Mucosa of rectum (tissue), 2 donors: ENCODE data around the gene PDGFRB.

Experiments
- H3K27ac ChIP-seq, 2 donors: one replicate each; pipeline ENCODE4 v1.7.0; 2013; ENCODE audit warnings: inconsistent platforms in 2 of 2, low read depth in 2 of 2, low read length in 2 of 2
- H3K27me3 ChIP-seq, 2 donors: one replicate each; pipeline ENCODE4 v1.7.0; 2013; ENCODE audit warnings: low read length in 2 of 2; ENCODE audit not compliant: control insufficient read depth in 2 of 2, insufficient read depth in 2 of 2
- H3K36me3 ChIP-seq, 2 donors: one replicate each; pipeline ENCODE4 v1.7.0; 2013; ENCODE audit warnings: low read length in 2 of 2; ENCODE audit not compliant: control insufficient read depth in 2 of 2, insufficient read depth in 2 of 2
- H3K4me1 ChIP-seq, 2 donors: one replicate each; pipeline ENCODE4 v1.7.0; 2013; ENCODE audit warnings: low read length in 2 of 2, mild to moderate bottlenecking in 1 of 2; ENCODE audit not compliant: control insufficient read depth in 2 of 2, insufficient read depth in 2 of 2
- H3K4me3 ChIP-seq, 2 donors: one replicate each; pipeline ENCODE4 v1.7.0; 2013; ENCODE audit warnings: low read length in 2 of 2
- H3K9ac ChIP-seq, 2 donors: one replicate each; pipeline ENCODE4 v1.7.0; 2013; ENCODE audit warnings: low read length in 2 of 2, low read depth in 1 of 2, mild to moderate bottlenecking in 1 of 2
- H3K9me3 ChIP-seq, 2 donors: one replicate each; pipeline ENCODE4 v1.7.0; 2013; ENCODE audit warnings: low read length in 2 of 2; ENCODE audit not compliant: control insufficient read depth in 2 of 2
- donor health status: healthy.
- donor health status: Normal muscosa, but diverticular disease.

The PDGFRB gene

DNA sequence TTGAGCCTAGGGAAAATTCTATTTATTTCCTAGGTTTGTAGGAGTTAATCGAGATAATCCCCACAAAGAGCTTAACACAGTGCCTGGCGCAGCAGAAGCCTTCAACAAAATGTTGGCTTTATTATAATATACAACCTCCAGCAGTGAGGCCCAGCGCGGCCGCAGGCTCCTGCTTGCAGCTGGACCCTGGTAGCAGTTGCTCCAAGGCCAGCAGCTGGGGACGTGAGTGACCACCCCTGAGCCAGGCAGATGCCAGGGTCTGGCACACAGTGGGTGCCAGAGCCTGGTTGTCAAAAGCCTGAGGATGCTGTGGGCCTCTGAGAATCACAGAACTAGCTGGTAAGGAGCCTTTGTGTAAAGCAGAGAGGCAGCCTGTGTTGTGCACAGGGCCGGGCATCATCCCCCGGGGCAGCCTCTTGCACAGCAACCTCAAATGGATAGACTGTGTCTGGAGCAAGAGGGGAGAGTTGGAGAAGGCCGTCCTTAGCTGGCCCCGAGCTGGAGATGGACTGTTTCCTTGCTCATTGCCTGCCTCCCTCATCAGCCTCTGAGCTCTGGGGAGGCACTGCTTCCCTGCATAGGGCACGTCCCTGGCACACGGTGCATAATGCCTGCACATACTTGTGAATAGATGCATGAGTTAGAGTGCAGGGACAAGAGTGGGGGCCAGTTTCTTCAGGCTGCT, 86.5 kb downstream of the PDGFRB start:
- Histone ChIP-seq H3K4me3 (no peak overlapping the region), H3K36me3 (no peaks in the 10 kb centered on the region), H3K4me1 (no peaks in the 10 kb centered on the region), H3K9me3 (no peaks in the 10 kb centered on the region), H3K27ac (no peak overlapping the region), H3K9ac (no peak overlapping the region), H3K27me3 (no peaks in the 10 kb centered on the region)

GRCh38 chr5:150068472-150068871, 87.2 kb downstream of the PDGFRB start:
- no peak overlapping the region for H3K9ac ChIP-seq
- H3K36me3 ChIP-seq: no peaks in the 10 kb centered on the region
- H3K27ac ChIP-seq: no peak overlapping the region
- H3K9me3 ChIP-seq: no peaks in the 10 kb centered on the region
- H3K4me1 ChIP-seq: no peaks in the 10 kb centered on the region
- H3K4me3 ChIP-seq: no peak overlapping the region
- no peaks in the 10 kb centered on the region for H3K27me3 ChIP-seq

DNA sequence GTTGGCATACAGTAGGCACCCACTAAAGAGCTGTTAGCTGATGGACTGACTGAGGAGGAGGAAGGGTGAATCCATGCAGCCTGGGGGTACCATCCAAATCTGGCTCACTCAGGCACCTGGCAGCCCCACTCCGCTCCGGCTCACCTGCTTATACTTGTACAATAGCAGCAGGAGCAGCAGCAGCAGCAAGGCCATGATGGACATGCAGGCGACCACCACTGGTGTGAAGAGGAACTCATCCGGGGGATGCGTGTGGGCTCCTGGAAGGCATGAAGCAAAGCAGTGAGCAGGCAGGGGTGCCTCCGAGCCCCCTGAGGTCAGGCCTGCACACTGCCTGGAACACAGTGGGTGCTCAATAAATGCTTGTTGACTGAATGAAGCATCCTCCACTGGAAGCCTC, 87.6 kb downstream of the PDGFRB start:
- H3K9me3 ChIP-seq: no peaks in the 10 kb centered on the region
- H3K4me3 ChIP-seq: no peak overlapping the region
- H3K27ac ChIP-seq: no peak overlapping the region
- H3K4me1 ChIP-seq: no peaks in the 10 kb centered on the region
- no peaks in the 10 kb centered on the region for H3K36me3 ChIP-seq
- no peak overlapping the region for H3K9ac ChIP-seq
- no peaks in the 10 kb centered on the region for H3K27me3 ChIP-seq

DNA sequence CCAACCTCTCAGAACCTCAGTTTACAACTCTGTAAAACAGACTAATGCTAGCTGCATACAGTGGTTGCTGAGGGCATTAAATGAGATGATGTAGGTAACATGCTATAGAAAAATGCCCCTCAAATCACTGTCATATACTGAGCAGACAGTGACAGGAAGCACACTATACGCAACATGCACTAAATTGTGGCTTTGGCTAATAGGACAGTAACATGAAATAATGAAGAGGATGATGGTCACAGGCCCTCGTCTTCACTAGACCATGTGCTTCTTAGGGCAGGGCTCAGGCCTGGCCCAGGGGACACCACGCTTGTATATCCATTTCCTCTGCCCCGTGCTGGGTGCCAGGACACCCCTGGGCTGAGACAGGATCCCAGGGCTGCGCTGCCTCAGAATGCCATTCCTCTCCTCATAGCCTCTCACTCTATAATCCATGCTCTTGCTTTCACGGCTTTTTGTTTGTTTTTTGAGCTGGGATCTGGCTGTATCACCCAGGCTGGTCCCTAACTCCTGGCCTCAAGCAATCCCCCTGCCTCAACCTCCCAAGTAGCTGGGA, 88.2 kb downstream of the PDGFRB start:
- H3K9ac ChIP-seq: no peak overlapping the region
- H3K4me3 ChIP-seq: no peak overlapping the region
- H3K36me3 ChIP-seq: no peaks in the 10 kb centered on the region
- H3K27ac ChIP-seq: peak overlapping the region in 1 of 2 donors; percentile 23
- H3K27me3 ChIP-seq: no peaks in the 10 kb centered on the region
- H3K4me1 ChIP-seq: no peaks in the 10 kb centered on the region
- no peaks in the 10 kb centered on the region for H3K9me3 ChIP-seq

- Histone ChIP-seq H3K4me3 (no peak overlapping the region), H3K9ac (no peak overlapping the region), H3K27me3 (no peaks in the 10 kb centered on the region), H3K4me1 (no peaks in the 10 kb centered on the region), H3K36me3 (no peaks in the 10 kb centered on the region), H3K27ac (no peak overlapping the region), H3K9me3 (no peaks in the 10 kb centered on the region)
Measured at GRCh38 chr5:150066901-150067396, 88.7 kb downstream of the PDGFRB start.

GRCh38 chr5:150066436-150066835, 89.2 kb downstream of the PDGFRB start:
- H3K27ac ChIP-seq: no peak overlapping the region
- H3K36me3 ChIP-seq: no peaks in the 10 kb centered on the region
- H3K4me1 ChIP-seq: no peaks in the 10 kb centered on the region
- H3K9me3 ChIP-seq: no peaks in the 10 kb centered on the region
- H3K4me3 ChIP-seq: no peak overlapping the region
- no peaks in the 10 kb centered on the region for H3K27me3 ChIP-seq
- no peak overlapping the region for H3K9ac ChIP-seq

- no peaks in the 10 kb centered on the region for H3K36me3 ChIP-seq
- H3K27me3 ChIP-seq: no peaks in the 10 kb centered on the region
- no peak overlapping the region for H3K9ac ChIP-seq
- no peaks in the 10 kb centered on the region for H3K4me1 ChIP-seq
- peak overlapping the region in 1 of 2 donors; percentile 16 for H3K27ac ChIP-seq
- no peak overlapping the region for H3K4me3 ChIP-seq
- H3K9me3 ChIP-seq: no peaks in the 10 kb centered on the region
Measured at GRCh38 chr5:150065886-150066285, 89.8 kb downstream of the PDGFRB start.

GRCh38 chr5:150065346-150065745, 90.3 kb downstream of the PDGFRB start:
- Histone ChIP-seq H3K27me3 (no peaks in the 10 kb centered on the region), H3K4me3 (no peak overlapping the region), H3K9me3 (no peaks in the 10 kb centered on the region), H3K9ac (no peak overlapping the region), H3K4me1 (no peaks in the 10 kb centered on the region), H3K27ac (peak overlapping the region in 1 of 2 donors; percentile 16), H3K36me3 (no peaks in the 10 kb centered on the region)

DNA sequence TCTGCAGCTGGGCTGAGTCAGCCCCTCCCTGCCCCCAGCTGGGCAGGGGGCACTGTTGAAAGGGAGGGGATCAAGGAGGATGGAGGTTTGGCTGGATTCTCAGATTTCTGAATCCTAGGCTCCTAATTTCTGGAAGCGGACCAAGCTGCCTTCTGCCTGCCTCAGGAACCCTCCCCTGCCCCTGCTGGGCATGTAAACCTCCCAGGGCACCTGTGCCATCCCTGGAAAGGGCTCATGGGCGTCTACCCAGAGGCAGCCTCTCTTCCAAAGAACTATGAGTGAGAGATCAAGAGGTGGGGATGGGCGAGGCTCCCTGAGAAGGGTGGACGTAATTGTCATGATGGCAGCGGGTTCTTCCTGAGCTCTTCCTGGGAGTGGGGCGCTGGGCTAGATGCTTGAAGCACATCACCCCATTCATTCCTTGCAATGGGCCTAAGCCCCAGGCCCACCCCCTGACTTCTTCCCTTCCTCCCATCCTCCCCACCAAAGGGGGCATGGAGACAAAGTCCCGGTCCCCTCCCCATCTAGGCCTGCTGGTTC, 90.9 kb downstream of the PDGFRB start:
- no peaks in the 10 kb centered on the region for H3K27me3 ChIP-seq
- peak overlapping the region in 1 of 2 donors; percentile 9 for H3K27ac ChIP-seq
- H3K9me3 ChIP-seq: no peaks in the 10 kb centered on the region
- H3K36me3 ChIP-seq: no peaks in the 10 kb centered on the region
- no peak overlapping the region for H3K4me3 ChIP-seq
- no peak overlapping the region for H3K9ac ChIP-seq
- H3K4me1 ChIP-seq: no peaks in the 10 kb centered on the region
